HCT116 (cell line): ENCODE results near the gene KRT33A. TPM values are rescaled to one million over a fixed set of nuclear protein-coding genes. Genes with fewer than 3 reads are reported as not detected.

Experiments
- ATAC-seq: fragments of 200-7000 bp; cut with Tn5 transposase; 2 replicates; pipeline ENCODE4 v1.9.1; 2020; ENCODE audit warnings: mild to moderate bottlenecking, moderate library complexity
- BruUV-seq: library from RNA; stranded (reverse); fragments of 400-500 nt; replicated peaks from 2 replicates; lab custom pipeline; 2021; lab: Mats Ljungman, UMichigan
- CTCF ChIA-PET: fragments of 300-600 bp; sonication (Branson Sonifier 250); formaldehyde crosslinking; loops from one replicate; lab custom pipeline; 2021; ENCODE audit warnings: antibody characterized with exemption; lab: Charles Lee
- POLR2A ChIA-PET: fragments of 300-600, 350-600 bp; sonication (Branson Sonifier 250); formaldehyde crosslinking; loops from one replicate; lab custom pipeline; 2021; ENCODE audit warnings: antibody characterized with exemption; lab: Charles Lee
- RAD21 ChIA-PET, 2 experiments: fragments of 300-600 bp; sonication (Branson Sonifier 250); formaldehyde crosslinking; loops; one replicate each; lab custom pipeline; 2023; ENCODE audit warnings: low total read pairs in 2 of 2; ENCODE audit not compliant: uncharacterized antibody in 2 of 2, unreplicated experiment in 2 of 2, low non-redundant PET in 1 of 2; lab: Charles Lee
- DNase-seq: peaks from one replicate; pipeline ENCODE4 v3.0.0-alpha.2; 2010; ENCODE audit warnings: low read depth, low spot score
- H2AFZ ChIP-seq: fragments of 200-600 bp; shearing (Covaris generic), sonication (generic); 2 replicates; pipeline ENCODE4 v1.6.1; 2017; ENCODE audit warnings: low read depth, mixed run types, mixed read lengths, antibody characterized with exemption, low read length; ENCODE audit not compliant: poor library complexity, severe bottlenecking
- H3K27ac ChIP-seq: 2 replicates; pipeline ENCODE4 v1.5.1; 2012; ENCODE audit warnings: low read depth, low read length
- H3K27me3 ChIP-seq: fragments of 200-600 bp; sonication (generic); 2 replicates; pipeline ENCODE4 v1.6.1; 2016; ENCODE audit warnings: mixed run types, low read length, mixed read lengths; ENCODE audit not compliant: insufficient read depth
- H3K36me3 ChIP-seq, 2 experiments: fragments of 200-500 bp in 1 of 2; fragments of 200-600 bp in 1 of 2; sonication (Bioruptor generic) in 1 of 2; sonication (generic) in 1 of 2; 2 replicates each; pipeline versions ENCODE4 v1.5.1 to v1.6.1; 2014 to 2016; ENCODE audit warnings: low read length in 2 of 2, inconsistent platforms in 1 of 2, mixed read lengths in 1 of 2, mixed run types in 1 of 2; ENCODE audit not compliant: insufficient read depth in 2 of 2, control insufficient read depth in 1 of 2
- H3K4me1 ChIP-seq, 2 experiments: fragments of 200-600 bp in 1 of 2; sonication (generic) in 1 of 2; 2 replicates each; pipeline versions ENCODE4 v1.5.1 to v1.6.1; 2012 to 2017; ENCODE audit warnings: low read length in 2 of 2, inconsistent platforms in 1 of 2, mild to moderate bottlenecking in 1 of 2, mixed read lengths in 1 of 2, mixed run types in 1 of 2, moderate library complexity in 1 of 2; ENCODE audit not compliant: insufficient read depth in 2 of 2, control insufficient read depth in 1 of 2
- H3K4me2 ChIP-seq: fragments of 200-600 bp; sonication (generic); 2 replicates; pipeline ENCODE4 v1.6.1; 2017; ENCODE audit warnings: mixed run types, low read length, mixed read lengths
- H3K4me3 ChIP-seq, 2 experiments: fragments of 200-600 bp in 1 of 2; sonication (generic) in 1 of 2; replicated peaks in 1 of 2; 2 replicates each; pipeline ENCODE4 v1.5.1; 2011 to 2016; ENCODE audit warnings: low read length in 2 of 2, control low read depth in 1 of 2, low read depth in 1 of 2, mild to moderate bottlenecking in 1 of 2, mixed read lengths in 1 of 2, mixed run types in 1 of 2
- H3K79me2 ChIP-seq: fragments of 200-600 bp; sonication (generic); 2 replicates; pipeline ENCODE4 v1.6.1; 2017; ENCODE audit warnings: mild to moderate bottlenecking, mixed run types, low read length, moderate library complexity, mixed read lengths; ENCODE audit not compliant: insufficient read depth
- H3K9ac ChIP-seq: fragments of 200-600 bp; sonication (generic); 2 replicates; pipeline ENCODE4 v1.6.1; 2016; ENCODE audit warnings: low read length, mixed read lengths
- H3K9me2 ChIP-seq: fragments of 200-600 bp; sonication (generic), shearing (Covaris generic); 2 replicates; pipeline ENCODE4 v1.6.1; 2017; ENCODE audit warnings: mixed run types, mild to moderate bottlenecking, moderate library complexity; ENCODE audit not compliant: insufficient read depth
- H3K9me3 ChIP-seq, 2 experiments: fragments of 200-500 bp in 1 of 2; fragments of 200-600 bp in 1 of 2; sonication (Bioruptor generic) in 1 of 2; sonication (generic) in 1 of 2; 2 replicates each; pipeline ENCODE4 v1.6.1; 2014 to 2017; ENCODE audit warnings: low read length in 2 of 2, mixed read lengths in 2 of 2, inconsistent platforms in 1 of 2, low read depth in 1 of 2, mild to moderate bottlenecking in 1 of 2, mixed run types in 1 of 2, moderate library complexity in 1 of 2; ENCODE audit not compliant: control insufficient read depth in 1 of 2, insufficient read depth in 1 of 2
- H4K20me1 ChIP-seq: fragments of 200-600 bp; sonication (generic), shearing (Covaris generic); 2 replicates; pipeline ENCODE4 v1.6.1; 2017; ENCODE audit warnings: mixed run types, mild to moderate bottlenecking, moderate library complexity; ENCODE audit not compliant: insufficient read depth
- CBX3 ChIP-seq: IDR thresholded peaks from 2 replicates; pipeline ENCODE4 v1.6.1; 2012; ENCODE audit warnings: low read depth
- CEBPB ChIP-seq: IDR thresholded peaks from 2 replicates; pipeline ENCODE4 v1.6.1; 2012; ENCODE audit warnings: low read depth
- CTCF ChIP-seq, 3 experiments: fragments of 200-600 bp in 1 of 3; sonication (generic) in 1 of 3; IDR thresholded peaks in 2 of 3; conservative IDR thresholded peaks in 1 of 3; 2 replicates each; pipeline ENCODE4 v1.5.1; 2012 to 2017; ENCODE audit warnings: low read depth in 2 of 3, low read length in 2 of 3, antibody characterized with exemption in 1 of 3, borderline replicate concordance in 1 of 3, control low read depth in 1 of 3, mild to moderate bottlenecking in 1 of 3, mixed read lengths in 1 of 3, mixed run types in 1 of 3, moderate library complexity in 1 of 3; ENCODE audit not compliant: insufficient read depth in 1 of 3
- ELF1 ChIP-seq: IDR thresholded peaks from 2 replicates; pipeline ENCODE4 v1.6.1; 2012; ENCODE audit warnings: low read depth, borderline replicate concordance
- EZH2 ChIP-seq: fragments of 200-600 bp; sonication (generic); IDR thresholded peaks from 2 replicates; pipeline ENCODE4 v1.6.1; 2017; ENCODE audit warnings: antibody characterized with exemption, mixed run types
- EZH2phosphoT487 ChIP-seq: fragments of 200-600 bp; IDR thresholded peaks from 2 replicates; pipeline ENCODE4 v1.6.1; 2018; ENCODE audit warnings: antibody characterized with exemption, borderline replicate concordance
- FOSL1 ChIP-seq: IDR thresholded peaks from 2 replicates; pipeline ENCODE4 v1.6.1; 2012; ENCODE audit warnings: low read depth
- JUND ChIP-seq: IDR thresholded peaks from 2 replicates; pipeline ENCODE4 v1.6.1; 2012
- POLR2A ChIP-seq: IDR thresholded peaks from 2 replicates; pipeline ENCODE4 v1.7.0; 2011; ENCODE audit warnings: borderline replicate concordance; ENCODE audit not compliant: insufficient read depth, insufficient read length; ENCODE audit errors: extremely low read depth
- POLR2AphosphoS5 ChIP-seq: IDR thresholded peaks from 2 replicates; pipeline ENCODE4 v1.6.1; 2011; ENCODE audit warnings: mild to moderate bottlenecking, low read depth, low read length, moderate library complexity
- RAD21 ChIP-seq: IDR thresholded peaks from 2 replicates; pipeline ENCODE4 v1.6.1; 2012; ENCODE audit warnings: low read depth, mild to moderate bottlenecking
- REST ChIP-seq: IDR thresholded peaks from 2 replicates; pipeline ENCODE4 v1.6.1; 2012; ENCODE audit warnings: low read depth
- SIN3A ChIP-seq: IDR thresholded peaks from 2 replicates; pipeline ENCODE4 v1.6.1; 2012; ENCODE audit warnings: low read depth
- SP1 ChIP-seq: IDR thresholded peaks from 2 replicates; pipeline ENCODE4 v1.6.1; 2012; ENCODE audit warnings: low read depth
- SRF ChIP-seq: IDR thresholded peaks from 2 replicates; pipeline ENCODE4 v1.6.1; 2012; ENCODE audit warnings: low read depth
- TCF7L2 ChIP-seq: IDR thresholded peaks from 2 replicates; pipeline ENCODE4 v1.7.0; 2011; ENCODE audit warnings: borderline replicate concordance, inconsistent platforms; ENCODE audit not compliant: insufficient read depth, insufficient read length; ENCODE audit errors: extremely low read depth
- YY1 ChIP-seq: IDR thresholded peaks from 2 replicates; pipeline ENCODE4 v1.6.1; 2011; ENCODE audit warnings: low read length, low read depth, moderate library complexity, mild to moderate bottlenecking; ENCODE audit not compliant: insufficient replicate concordance; ENCODE audit errors: extremely low read depth
- ZBTB33 ChIP-seq: IDR thresholded peaks from 2 replicates; pipeline ENCODE4 v1.6.1; 2011; ENCODE audit warnings: mild to moderate bottlenecking, low read length, moderate library complexity; ENCODE audit not compliant: insufficient replicate concordance; ENCODE audit errors: extremely low read depth
- ZFX ChIP-seq: fragments of 450-650 bp; IDR thresholded peaks from 2 replicates; pipeline ENCODE4 v1.6.1; 2017
- ZNF274 ChIP-seq: fragments of 200-500 bp; sonication (Bioruptor generic); IDR thresholded peaks from 2 replicates; pipeline ENCODE4 v1.6.1; 2014; ENCODE audit warnings: mild to moderate bottlenecking, low read depth, low read length, inconsistent platforms
- intact Hi-C: fragments of 100-400 bp; cut with micrococcal nuclease; formaldehyde crosslinking; loops from 2 replicates; pipeline ENCODE4 v1.10.0; 2022
- total RNA-seq: library from RNA; stranded (reverse); gene quantifications from one replicate; pipeline ENCODE4 v1.2.1, GENCODE V29; 2021; ENCODE audit not compliant: unreplicated experiment

Gene KRT33A
- total RNA-seq, 1 experiment from 2014 or later, result not detected

GRCh38 chr17:41387670-41388069, 37.0 kb upstream of the KRT33A start (continued):
- TF ChIP-seq YY1 (no peak), POLR2AphosphoS5 (no peak)

GRCh38 chr17:41386227-41386626, 35.6 kb upstream of the KRT33A start:
- H3K9ac ChIP-seq, result no peak overlapping the region
- ATAC-seq (no peak), DNase-seq (no peak)
- H3K79me2 ChIP-seq, result no peaks in the 10 kb centered on the region
- CTCF ChIA-PET, result no interaction called here
- H3K9me2 ChIP-seq, result no peaks in the 10 kb centered on the region
- RAD21 ChIA-PET, result no interaction called here
- no peaks in the 10 kb centered on the region for H4K20me1 ChIP-seq
- no peak overlapping the region for H2AFZ ChIP-seq
- no peak overlapping the region for H3K27ac ChIP-seq
- peaks cover 4 to 12% of the 10 kb centered on the region in 2 experiments; a peak in 1 of 4 replicates for H3K9me3 ChIP-seq
- intact Hi-C loops, result no loop called here
- no TSS peak for BruUV-seq
- H3K4me3 ChIP-seq, result no peak overlapping the region
- H3K36me3 ChIP-seq, result no peaks in the 10 kb centered on the region
- H3K4me2 ChIP-seq, result no peak overlapping the region
- TF ChIP-seq FOSL1 (no peak), ZBTB33 (no peak), REST (no peak), CEBPB (no peak), TCF7L2 (no peak), ZFX (no peak), EZH2 (no peak), JUND (no peak), SIN3A (no peak), CBX3 (no peak), EZH2phosphoT487 (no peak), SP1 (no peak), ZNF274 (no peak), YY1 (no peak), SRF (no peak), CTCF (IDR thresholded peaks at IDR 0.05 in 2 of 3, conservative IDR thresholded peaks at IDR 0.05 in 1 of 3; ENCODE audit: borderline replicate concordance in 1 of 3, insufficient read depth in 1 of 3, low read depth in 2 of 3, low read length in 2 of 3) (no peak), ELF1 (no peak), POLR2AphosphoS5 (no peak), POLR2A (no peak), RAD21 (no peak)
- no peaks in the 10 kb centered on the region for H3K27me3 ChIP-seq
- no peaks in the 10 kb centered on the region for H3K4me1 ChIP-seq
- POLR2A ChIA-PET, result no interaction called here
